ENCODE measurements around the gene DUSP5. TPM values are rescaled to one million over a fixed set of nuclear protein-coding genes. Genes with fewer than 3 reads are reported as not detected.

DUSP5 gene
- total RNA-seq, 1 donor from 2014 or later: 14.3 TPM

- DNase-seq (ENCODE audit: low spot score): no peak
Observed at GRCh38 chr10:110546077-110546476, 48.4 kb downstream of the DUSP5 start.

DNA sequence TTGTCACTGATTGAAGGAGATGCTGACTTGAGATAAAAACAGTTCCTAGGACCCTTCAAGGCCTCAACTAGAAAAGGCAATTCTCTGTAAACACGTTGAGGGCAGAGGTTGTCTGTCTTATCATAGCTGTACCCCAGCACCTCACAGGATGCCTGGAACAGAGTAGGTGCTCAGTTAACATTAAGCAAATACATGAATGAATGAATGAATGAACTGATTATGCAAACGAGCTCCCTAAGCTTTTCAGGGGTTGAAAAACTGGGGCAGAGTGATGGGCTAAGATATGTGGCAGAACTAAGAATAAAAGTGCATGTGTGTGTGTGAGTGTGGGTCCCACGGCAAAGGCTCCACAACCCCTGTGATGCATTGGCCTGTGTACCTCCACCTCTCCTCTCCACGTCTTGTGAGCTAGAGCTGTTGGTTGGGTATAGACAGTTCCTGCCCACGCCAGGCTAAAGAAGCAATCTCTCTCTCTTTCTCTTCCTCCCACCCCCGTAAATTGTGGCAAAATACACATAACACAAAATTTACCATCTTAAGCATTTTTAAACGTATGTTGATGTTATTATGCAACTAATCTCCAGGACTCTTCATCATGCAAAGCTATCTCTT, 48.9 kb downstream of the DUSP5 start:
- DNase-seq (ENCODE audit: low spot score): no peak

GRCh38 chr10:110547139-110547761, 49.5 kb downstream of the DUSP5 start:
- DNase-seq (ENCODE audit: low spot score): no peak

DNA sequence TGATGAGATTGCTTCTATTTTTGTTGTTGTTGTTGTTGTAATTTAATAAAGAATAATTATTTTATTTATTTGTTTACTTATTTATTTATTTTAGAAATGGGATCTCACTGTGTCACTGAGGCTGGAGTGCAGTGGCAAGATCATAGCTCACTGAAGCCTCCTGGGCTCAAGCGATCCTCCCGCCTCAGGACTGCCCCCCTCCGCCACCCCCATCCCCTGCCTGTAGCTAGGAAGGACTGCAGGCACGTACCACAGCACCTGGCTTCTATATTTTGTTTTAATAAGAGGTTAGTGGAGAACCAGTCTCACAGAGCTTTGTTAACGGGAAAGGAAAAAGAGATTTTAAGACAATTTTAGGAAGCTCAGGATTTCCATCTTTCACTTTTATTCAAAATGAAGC, 50.3 kb downstream of the DUSP5 start:
- no peak for DNase-seq (ENCODE audit: low spot score)

DNA sequence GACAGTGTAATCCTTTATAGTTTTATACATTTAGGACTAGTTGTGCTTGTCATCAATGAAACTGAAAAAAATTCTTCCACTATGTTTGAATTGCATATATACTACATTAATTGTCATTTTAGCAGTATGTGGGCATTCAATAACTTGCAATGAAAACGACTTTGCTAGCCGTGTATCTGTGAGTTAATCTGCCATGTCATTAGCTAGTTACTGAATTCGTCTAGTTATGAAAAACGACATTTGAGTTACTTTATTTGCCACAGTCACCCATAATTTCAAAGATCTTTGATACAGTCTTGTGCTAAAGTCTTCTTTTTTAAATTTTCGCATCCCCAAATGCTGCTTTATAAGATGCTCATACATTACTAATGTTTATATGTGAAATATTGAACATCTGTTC, 51.5 kb downstream of the DUSP5 start:
- no peak for DNase-seq (ENCODE audit: low spot score)

- no peak for DNase-seq (ENCODE audit: low spot score)
Observed at GRCh38 chr10:110553905-110554304, 56.2 kb downstream of the DUSP5 start.

DNA sequence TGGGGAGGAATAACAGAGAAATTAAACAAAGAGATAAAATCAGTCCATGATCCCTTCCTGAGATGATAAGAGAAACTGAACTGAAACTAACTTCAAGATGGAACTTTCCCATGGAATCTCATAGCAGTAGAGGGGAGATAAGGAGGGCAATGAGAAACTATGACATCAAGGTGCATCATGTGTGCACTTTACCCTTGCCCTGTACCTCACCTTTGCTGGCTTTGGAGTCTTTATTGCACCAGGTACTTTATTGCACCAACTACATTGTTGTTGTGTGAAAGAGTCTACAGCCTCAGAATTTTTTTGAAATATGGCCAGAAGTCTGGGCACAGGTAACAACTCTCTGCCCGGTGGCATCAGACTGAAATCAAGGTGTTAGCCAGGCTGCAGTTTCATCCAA, 58.6 kb downstream of the DUSP5 start:
- DNase-seq (ENCODE audit: low spot score): no peak

- no peak for DNase-seq (ENCODE audit: low spot score)
Observed at GRCh38 chr10:110556969-110557601, 59.4 kb downstream of the DUSP5 start.

DNA sequence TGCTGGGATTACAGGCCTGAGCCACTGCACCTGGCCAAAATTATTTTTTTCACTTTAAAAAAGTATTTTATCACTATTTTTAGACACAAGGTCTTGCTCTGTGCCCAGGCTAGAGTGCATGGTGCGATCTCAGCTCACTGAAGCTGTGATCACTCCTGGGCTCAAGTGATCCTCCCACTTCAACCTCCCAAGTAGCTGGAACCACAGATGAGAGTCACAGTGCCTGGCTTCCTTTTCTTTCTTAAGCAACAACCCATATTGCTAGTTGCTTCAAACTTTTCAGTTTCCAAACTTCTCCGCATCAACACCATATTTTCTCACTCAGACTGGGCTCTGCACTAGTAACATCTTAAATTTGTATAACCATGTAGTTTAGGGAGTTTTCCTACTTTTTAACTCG, 60.3 kb downstream of the DUSP5 start:
- no peak for DNase-seq (ENCODE audit: low spot score)

DNA sequence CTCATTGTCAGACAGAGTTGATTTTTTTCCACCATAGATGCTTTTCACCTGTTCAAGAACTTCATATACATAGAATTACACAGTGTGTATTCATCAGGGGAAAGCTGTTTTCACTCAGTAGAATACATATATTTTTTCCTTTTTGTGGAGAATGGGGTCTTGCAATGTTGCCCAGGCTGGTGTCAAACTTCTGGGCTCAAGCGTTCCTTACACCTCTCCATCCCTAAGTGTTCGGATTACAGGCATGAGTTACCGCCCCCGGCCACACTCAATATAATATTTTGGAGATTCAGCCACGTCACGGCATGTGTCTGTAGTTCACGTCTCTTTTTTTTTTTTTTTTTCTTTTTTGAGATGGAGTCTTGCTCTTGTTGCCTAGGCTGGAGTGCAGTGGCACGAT, 62.3 kb downstream of the DUSP5 start:
- no peak for DNase-seq (ENCODE audit: low spot score)

Other genes with a start within 250 kb of the DUSP5 start
- gene SMNDC1, start 193.0 kb upstream of the DUSP5 start, total RNA-seq: 27.9 TPM
- gene SMC3, start 69.8 kb downstream of the DUSP5 start, total RNA-seq: 30.2 TPM
- 0.68 TPM for gene RBM20, start 146.4 kb downstream of the DUSP5 start, total RNA-seq